Bronchial epithelial cell (primary cell): ENCODE measurements around the gene MN1. TPM values are rescaled to one million over a fixed set of nuclear protein-coding genes. Genes with fewer than 3 reads are reported as not detected.

Source experiments
- DNase-seq: peaks from one replicate; pipeline ENCODE4 v3.0.0-alpha.2; 2010; ENCODE audit warnings: low read depth
- FAIRE-seq: peaks from 2 replicates; lab custom pipeline; 2011; peaks lifted over from hg19 to GRCh38; lab: Jason Lieb, UNC
- H3K27me3 ChIP-seq: 2 replicates; pipeline ENCODE4 v1.5.1; 2011; ENCODE audit warnings: low read length; ENCODE audit not compliant: control insufficient read depth, insufficient read depth
- H3K36me3 ChIP-seq: 2 replicates; pipeline ENCODE4 v1.5.1; 2011; ENCODE audit warnings: low read length; ENCODE audit not compliant: control insufficient read depth, insufficient read depth
- H3K4me3 ChIP-seq: 2 replicates; pipeline ENCODE4 v1.5.1; 2011; ENCODE audit warnings: mild to moderate bottlenecking, low read depth, low read length, control low read depth
- total RNA-seq: library from RNA; depleted of rRNA; stranded (reverse); fragments of >200 nt; gene quantifications from 2 replicates; pipeline ENCODE4 v1.2.1, GENCODE V29; 2014
- TF ChIP-seq, protein P1 (sequence below): IDR thresholded peaks from 2 replicates; pipeline ENCODE4 v1.5.1; 2011; ENCODE audit warnings: mild to moderate bottlenecking, moderate library complexity, low read length, control low read depth, inconsistent platforms; ENCODE audit not compliant: insufficient read depth, severe bottlenecking

MN1 gene
- total RNA-seq, 1 donor from 2014 or later: 1.3 TPM

DNA sequence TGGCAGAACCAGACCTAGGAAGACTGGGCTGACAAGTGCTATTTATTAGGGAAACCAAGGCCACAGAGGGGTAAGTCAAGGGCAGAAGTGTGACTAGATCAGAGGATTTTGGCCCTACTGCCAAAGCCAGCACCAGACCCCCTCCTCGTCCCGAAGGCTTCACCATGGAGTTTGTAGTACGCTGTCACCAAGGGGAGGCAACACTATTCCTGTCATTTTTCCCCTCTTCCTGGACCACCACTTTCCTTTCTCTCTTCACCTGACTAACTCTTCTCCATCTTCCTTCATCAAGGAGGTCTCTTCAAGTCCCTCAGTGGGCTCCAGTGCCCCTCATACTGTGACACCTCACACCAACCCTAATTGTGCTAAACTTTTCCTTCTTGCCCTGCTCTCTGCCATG lies 34.9 kb downstream of the MN1 start:
- DNase-seq (no peak), FAIRE-seq (peak; percentile 75)
- no peak overlapping the region for H3K4me3 ChIP-seq
- H3K27me3 ChIP-seq: no peaks in the 10 kb centered on the region
- H3K36me3 ChIP-seq: peaks cover 5% of the 10 kb centered on the region
- TF ChIP-seq, protein P1, sequence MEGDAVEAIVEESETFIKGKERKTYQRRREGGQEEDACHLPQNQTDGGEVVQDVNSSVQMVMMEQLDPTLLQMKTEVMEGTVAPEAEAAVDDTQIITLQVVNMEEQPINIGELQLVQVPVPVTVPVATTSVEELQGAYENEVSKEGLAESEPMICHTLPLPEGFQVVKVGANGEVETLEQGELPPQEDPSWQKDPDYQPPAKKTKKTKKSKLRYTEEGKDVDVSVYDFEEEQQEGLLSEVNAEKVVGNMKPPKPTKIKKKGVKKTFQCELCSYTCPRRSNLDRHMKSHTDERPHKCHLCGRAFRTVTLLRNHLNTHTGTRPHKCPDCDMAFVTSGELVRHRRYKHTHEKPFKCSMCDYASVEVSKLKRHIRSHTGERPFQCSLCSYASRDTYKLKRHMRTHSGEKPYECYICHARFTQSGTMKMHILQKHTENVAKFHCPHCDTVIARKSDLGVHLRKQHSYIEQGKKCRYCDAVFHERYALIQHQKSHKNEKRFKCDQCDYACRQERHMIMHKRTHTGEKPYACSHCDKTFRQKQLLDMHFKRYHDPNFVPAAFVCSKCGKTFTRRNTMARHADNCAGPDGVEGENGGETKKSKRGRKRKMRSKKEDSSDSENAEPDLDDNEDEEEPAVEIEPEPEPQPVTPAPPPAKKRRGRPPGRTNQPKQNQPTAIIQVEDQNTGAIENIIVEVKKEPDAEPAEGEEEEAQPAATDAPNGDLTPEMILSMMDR: no peak

DNA sequence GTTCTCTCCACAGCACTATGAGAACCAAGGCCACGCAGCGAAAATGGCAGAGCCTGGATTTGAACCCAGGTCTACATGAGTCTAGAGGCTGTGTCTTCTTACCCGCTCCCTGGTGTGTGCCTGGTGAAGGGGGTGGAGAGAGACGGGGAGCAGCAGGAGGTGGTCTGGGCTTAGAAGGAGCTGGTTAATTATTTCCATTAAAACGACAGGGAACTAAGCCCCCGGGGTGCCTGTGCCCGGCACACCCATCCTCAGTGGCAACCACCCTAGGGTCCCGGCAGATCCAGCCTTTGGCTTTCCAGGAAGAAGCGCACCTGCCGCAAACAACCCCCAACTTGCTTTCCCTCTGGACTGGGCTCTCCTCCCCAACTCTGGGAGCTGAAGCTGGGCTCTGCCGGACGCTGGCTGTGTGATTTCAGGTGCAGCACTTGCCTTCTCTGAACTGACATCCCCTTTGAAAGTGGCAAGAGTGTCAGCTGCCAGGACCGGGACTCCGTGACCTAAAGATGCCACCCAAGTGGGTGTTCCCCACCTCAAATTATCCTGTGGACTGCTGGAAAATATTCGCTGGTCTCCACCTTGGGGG lies 35.8 kb downstream of the MN1 start:
- DNase-seq (no peak), FAIRE-seq (no peak)
- H3K27me3 ChIP-seq: no peaks in the 10 kb centered on the region
- H3K4me3 ChIP-seq: no peak overlapping the region
- TF ChIP-seq, protein P1: no peak
- peaks cover 5% of the 10 kb centered on the region for H3K36me3 ChIP-seq

DNA sequence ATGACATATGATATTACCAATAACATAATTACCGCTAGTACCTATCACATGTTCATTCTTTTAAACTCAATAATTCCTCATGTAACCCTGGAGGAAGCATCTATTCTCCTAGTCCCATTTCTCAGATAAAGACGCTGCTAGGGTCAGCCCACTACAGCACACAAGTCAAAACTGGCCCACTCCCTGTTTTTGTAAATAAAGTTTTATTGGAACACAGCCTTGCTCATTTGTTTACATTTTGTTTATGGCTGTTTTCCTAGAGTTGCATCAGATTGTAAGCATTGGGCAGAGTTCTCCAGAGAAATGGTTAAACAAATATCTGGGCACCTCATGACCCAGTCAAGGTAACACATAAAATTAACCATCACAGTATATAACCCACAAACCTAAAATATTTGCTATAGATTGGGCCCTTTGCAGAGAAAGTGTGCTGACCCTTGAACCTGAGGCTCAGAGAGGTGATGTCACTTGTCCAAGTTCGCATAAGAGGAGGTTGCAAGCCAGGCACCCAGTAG lies 36.8 kb downstream of the MN1 start:
- no peak for FAIRE-seq
- TF ChIP-seq, protein P1: no peak
- Histone ChIP-seq H3K27me3 (no peaks in the 10 kb centered on the region), H3K4me3 (no peak overlapping the region), H3K36me3 (peaks cover 5% of the 10 kb centered on the region)
- no peak for DNase-seq

DNA sequence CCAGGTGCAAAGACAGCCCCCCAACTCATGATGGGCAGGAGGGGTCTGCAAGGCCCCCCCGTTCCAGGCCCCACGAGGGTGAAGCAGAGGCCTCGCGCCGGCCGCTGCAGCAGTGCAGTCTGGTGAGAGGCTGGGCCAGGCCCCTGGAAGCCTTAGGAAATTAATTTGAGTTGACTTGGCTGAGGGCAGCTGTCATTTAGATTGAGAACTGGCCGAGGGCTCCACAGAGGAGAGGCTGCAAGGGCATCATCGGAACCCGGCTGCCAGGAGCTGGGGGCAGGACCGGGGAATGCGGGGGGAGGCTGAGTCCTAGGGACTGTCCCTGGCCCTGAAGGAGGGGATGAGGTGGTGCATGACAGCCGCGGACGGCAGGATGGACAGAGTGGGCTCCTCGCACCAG lies 39.9 kb downstream of the MN1 start:
- no peak overlapping the region for H3K4me3 ChIP-seq
- FAIRE-seq: no peak
- DNase-seq: no peak
- TF ChIP-seq, protein P1: no peak
- peaks cover 5% of the 10 kb centered on the region for H3K36me3 ChIP-seq
- H3K27me3 ChIP-seq: no peaks in the 10 kb centered on the region

DNA sequence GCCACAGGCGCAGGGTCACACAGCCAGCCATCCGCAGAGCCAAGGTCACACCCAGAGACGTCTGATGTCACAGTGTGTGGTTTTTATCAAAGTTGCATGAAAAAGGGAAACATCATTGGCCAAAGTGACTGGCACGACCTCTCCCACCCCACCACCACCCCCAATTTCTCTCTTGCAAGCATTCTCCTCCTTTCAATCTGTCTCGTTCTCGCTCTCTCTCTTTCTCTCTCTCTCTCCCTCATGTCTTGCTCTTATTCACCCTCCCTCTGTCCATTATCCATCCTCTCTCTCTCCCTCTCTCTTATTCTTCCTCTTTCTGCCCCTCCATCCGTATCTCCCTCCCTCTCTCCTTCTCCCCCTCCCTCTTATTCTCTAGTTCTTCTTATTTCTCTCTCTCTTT lies 40.6 kb downstream of the MN1 start:
- peak; percentile 28 for FAIRE-seq
- peaks cover 5% of the 10 kb centered on the region for H3K36me3 ChIP-seq
- TF ChIP-seq, protein P1: no peak
- no peak for DNase-seq
- H3K27me3 ChIP-seq: no peaks in the 10 kb centered on the region
- no peak overlapping the region for H3K4me3 ChIP-seq

DNA sequence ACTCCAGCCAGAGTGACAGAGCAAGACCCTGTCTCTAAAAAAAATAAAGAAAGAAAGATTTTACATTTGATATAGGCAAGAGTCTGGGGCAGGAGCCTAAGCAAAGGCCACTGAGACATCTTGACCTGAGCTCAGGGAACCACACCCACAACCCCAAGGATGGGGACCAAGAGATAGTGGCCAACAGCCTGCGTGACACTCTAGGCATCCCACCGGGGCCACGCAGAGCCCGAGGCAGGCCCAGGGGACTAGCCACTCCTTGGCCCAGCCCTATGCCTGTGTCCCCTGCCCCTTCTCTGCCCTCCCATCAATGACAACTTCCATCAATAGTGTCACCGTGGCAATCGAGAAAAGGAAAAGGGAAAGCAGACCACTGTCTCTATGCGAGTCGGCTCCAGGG lies 41.1 kb downstream of the MN1 start:
- no peak for DNase-seq
- Histone ChIP-seq H3K4me3 (no peak overlapping the region), H3K27me3 (no peaks in the 10 kb centered on the region), H3K36me3 (peaks cover 3% of the 10 kb centered on the region)
- TF ChIP-seq, protein P1: no peak
- no peak for FAIRE-seq
